ENCODE measurements around the gene BICC1.

DNA sequence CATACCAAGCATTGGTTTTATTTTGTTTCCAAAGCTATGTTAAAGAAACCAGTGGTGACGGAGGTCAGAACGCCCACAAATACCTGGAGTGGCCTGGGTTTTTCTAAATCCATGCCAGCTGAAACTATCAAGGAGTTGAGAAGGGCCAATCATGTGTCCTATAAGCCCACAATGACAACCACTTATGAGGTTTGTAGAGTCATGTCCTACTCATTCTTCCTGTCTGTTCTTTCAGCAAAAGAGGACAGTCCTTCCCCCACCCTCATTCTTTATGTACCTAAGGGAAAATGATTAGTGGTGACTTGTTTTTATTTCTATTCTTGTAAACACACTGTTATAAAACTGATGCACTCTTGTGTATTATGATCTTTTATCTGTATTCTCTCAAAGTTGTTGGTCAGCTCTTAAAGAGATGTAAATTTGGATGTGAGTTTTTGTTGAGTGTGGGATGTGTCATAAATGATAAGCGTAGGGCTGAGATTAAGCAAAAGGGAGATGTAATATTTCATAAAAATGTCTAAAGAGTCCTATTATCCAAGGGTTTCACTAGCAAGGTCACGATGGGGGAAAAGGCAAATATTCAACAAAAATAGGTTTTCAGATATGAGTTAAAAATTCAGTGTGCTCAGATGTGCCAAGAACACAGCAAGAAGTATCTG, 294.4 kb downstream of the BICC1 start:
- TF ChIP-seq, protein P1, sequence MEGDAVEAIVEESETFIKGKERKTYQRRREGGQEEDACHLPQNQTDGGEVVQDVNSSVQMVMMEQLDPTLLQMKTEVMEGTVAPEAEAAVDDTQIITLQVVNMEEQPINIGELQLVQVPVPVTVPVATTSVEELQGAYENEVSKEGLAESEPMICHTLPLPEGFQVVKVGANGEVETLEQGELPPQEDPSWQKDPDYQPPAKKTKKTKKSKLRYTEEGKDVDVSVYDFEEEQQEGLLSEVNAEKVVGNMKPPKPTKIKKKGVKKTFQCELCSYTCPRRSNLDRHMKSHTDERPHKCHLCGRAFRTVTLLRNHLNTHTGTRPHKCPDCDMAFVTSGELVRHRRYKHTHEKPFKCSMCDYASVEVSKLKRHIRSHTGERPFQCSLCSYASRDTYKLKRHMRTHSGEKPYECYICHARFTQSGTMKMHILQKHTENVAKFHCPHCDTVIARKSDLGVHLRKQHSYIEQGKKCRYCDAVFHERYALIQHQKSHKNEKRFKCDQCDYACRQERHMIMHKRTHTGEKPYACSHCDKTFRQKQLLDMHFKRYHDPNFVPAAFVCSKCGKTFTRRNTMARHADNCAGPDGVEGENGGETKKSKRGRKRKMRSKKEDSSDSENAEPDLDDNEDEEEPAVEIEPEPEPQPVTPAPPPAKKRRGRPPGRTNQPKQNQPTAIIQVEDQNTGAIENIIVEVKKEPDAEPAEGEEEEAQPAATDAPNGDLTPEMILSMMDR (IDR thresholded peaks at IDR 0.05) = no peak
- no peak for TF ChIP-seq POLR2A (IDR thresholded peaks at IDR 0.05)

Measured in thyroid gland (tissue), 4 donors.